GM21528 (cell line): Measurements from ENCODE around the gene FDXR.

ENCODE experiments used
- ATAC-seq: cut with Tn5 transposase; IDR thresholded peaks from one replicate; pipeline ENCODE4 v1.9.1; 2021; ENCODE audit warnings: mild to moderate bottlenecking, moderate library complexity; ENCODE audit not compliant: unreplicated experiment, low FRiP score

FDXR gene

DNA sequence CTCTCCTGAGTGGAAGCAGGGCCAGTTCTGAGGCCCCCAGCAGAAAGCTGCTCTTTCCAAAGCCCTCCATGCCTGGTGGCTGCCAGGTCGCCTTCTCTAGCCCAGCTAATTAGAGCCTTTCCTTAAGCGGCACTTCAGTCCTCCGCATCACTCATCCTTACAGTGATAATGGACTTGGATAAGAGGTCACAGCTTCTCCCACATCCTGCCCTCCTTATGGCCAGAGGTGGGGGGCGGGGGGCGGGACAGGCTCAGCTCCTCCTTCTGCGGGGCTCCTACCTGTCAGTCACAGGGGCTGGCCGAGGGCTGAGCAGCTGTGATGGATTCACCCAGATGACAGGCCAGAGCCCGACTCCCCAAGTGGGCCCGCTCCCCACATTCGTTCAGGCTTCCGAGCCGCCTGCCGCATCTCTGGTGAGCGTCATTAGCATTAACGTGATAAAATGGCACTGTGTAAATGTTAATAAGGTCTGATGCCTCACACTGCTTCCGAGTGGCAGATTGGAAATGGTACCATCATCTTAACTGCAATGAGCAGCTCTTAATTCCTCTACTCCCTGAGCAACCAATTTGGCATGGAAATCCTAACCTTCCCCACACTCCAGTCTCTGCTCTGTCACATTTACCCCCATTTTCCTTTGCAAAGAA is 54.4 kb downstream of the FDXR start:
- no peak for ATAC-seq

DNA sequence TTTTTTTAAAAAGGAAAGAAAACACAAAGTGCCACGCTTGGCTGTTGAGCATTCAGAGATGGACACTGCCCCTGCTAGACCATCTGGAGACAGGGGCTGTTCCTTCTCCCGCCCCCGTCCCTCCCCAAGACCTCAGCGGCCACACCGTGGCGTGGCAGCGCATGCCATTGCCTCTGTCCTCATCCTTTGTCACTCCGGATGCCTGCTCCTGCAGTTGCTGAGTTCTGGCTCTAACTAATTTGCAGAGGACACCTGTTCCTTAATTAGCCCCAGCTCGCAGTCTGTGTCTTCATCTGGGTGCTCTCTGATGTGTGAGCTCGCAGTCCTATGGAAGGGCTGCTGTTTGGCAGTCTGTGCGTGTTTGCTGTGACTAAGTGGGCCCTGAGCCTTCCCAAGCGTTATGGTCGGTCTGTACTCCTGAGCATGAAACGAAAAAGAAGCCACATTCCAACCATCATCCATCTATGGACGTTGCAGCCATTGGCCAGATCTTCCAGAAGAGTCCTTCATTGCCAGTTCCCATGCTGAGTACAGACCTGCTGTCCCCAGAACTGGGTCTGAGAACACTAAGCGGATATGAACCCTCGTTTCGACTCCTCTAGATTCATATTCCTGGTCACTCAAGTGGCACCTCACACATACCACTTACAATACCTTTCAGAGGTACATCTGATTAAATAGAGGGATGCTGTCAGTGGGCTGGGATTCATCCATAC is 55.7 kb downstream of the FDXR start:
- no peak for ATAC-seq

DNA sequence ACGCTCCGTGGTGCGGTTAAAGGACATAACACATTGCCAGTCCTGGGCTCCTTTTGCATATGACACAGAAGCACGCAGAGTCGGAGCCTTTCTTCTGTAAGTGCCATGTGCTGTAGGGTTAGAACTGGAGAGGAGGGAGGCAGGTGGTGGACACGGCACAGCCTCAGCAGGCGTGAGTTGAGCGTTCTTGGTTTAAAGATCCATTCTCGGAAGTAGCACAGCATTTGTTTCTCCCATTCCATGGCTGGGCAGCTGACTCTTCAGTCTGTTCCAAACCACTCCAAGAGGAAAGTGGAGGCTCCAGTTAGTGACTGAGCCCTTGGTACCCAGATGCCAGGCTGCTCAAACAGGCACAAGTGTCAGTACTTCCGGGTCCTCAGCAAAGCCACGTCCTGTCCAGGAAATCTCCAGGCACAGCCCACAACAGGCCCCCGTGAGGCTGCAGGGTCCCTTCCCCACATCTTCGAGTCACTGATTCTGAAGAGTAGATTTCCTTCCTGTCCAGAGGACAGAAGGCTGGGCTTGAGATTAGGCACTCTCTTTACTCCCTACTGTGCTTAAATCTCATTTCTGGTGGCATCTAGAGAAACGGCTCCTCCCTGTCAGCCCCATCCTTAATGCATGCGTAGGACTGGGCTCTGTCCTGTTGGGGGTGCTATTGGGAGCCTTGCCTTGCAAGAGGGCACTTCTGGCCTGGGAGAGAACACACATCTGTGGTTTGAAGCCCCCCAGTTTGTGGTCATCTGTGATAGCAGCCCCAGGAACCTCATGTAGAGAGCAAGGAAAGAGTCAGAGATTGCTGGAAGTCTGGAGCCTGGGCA is 57.0 kb downstream of the FDXR start:
- ATAC-seq = no peak

DNA sequence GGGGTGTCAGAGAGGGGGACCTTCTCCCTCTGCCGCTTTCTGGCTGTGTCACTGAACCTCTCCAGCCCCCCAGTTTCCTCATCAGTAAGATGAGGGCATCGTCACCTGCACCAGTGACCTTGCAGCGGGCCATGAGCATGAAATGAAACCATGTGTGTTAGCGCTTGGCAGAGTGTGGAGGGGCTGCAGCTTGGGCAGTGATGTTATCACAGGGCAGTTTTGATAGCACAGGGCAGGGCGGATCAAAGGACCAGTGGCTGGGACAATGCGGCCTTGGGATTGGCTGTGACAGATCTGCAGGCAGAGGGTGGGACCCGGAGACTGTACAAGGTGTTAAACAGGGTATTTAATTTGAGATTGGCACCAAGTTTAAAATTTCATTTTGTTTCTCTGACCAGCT is 57.7 kb downstream of the FDXR start:
- no peak for ATAC-seq

DNA sequence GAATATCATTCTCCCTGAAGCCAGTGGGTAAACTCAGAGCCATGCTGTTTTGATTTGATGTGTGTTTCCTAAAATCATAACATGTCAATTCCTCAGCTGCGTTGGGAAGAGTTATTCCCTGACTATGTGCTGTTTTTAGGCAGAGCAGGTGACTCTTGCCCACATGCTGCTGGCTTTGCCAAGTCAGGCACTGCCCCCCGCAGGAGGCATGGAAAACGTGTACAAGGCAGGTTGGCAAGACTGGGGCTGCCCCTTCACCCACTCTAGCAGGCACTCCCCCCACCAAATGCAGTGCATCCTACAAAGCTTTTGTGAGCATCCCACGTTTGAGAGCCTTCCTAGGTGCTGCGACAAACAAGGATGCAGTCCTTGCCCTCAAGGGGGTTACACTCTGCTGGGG is 58.3 kb downstream of the FDXR start:
- ATAC-seq = no peak
